ENCODE results near the gene VGF. TPM values are rescaled to one million over a fixed set of nuclear protein-coding genes. Genes with fewer than 3 reads are reported as not detected.
"Not testable (repeated sequence)": the region's sequence is repeated elsewhere in the genome, so short reads cannot be mapped to it uniquely, and the experiment has no call there.

Gene VGF
- total RNA-seq, 4 donors from 2014 or later = not detected

DNA sequence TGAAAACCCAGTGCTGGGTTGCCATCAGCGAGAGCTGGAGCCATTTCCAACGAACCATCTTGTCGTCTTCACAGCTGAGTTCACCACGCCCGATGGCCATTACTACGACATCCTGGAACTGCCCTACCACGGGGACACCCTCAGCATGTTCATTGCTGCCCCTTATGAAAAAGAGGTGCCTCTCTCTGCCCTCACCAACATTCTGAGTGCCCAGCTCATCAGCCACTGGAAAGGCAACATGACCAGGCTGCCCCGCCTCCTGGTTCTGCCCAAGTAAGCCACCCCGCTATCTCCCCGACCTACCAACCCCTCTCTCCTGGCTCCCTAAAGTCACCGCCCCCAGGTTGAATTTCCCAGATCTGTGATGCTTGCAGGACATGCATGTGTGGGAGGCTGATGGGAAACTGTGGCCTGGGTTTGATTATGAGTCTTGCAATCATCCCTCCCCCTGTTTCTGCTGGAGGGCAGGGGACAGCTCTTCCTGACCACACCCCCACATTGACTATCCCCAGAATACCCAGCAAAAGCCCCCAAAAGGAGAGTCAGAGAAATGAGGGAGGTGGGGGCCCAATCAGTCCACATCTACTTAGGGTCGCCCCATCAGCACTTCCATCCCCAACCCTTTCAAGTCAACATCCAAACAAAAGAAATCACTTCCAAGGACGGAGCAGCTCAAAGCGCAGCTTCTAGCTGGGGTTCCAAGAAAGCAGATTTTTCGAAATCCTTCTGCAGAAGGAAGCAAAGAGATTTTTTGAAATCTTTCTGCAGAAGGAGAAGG is 31.6 kb downstream of the VGF start:
- no peak overlapping the region for H3K4me3 ChIP-seq
- H3K9me3 ChIP-seq = no peaks in the 10 kb centered on the region
- DNase-seq (no peak), ATAC-seq (no peak)
- no peaks in the 10 kb centered on the region for H3K27me3 ChIP-seq
- TF ChIP-seq CTCF (IDR thresholded peaks at IDR 0.05 in 4 of 5, conservative IDR thresholded peaks at IDR 0.05 in 1 of 5) = no peak
- TF ChIP-seq POLR2A (IDR thresholded peaks at IDR 0.05) = no peak
- in situ Hi-C loops (cut with MboI; ENCODE audit: low sequenced_read_pairs in 4 of 4) = loop anchor here in 1 of 4 donors (10.0 kb wide), 1 partner anchor 49 kb away; the partner anchor contains the start of gene TRIM56
- H3K36me3 ChIP-seq = no peaks in the 10 kb centered on the region
- H3K4me1 ChIP-seq = peaks cover 0 to 8% of the 10 kb centered on the region in 2 donors
- intact Hi-C loops (cut with DNase I; ENCODE audit: low total_unique reads) = no loop called here
- no peak overlapping the region for H3K27ac ChIP-seq

DNA sequence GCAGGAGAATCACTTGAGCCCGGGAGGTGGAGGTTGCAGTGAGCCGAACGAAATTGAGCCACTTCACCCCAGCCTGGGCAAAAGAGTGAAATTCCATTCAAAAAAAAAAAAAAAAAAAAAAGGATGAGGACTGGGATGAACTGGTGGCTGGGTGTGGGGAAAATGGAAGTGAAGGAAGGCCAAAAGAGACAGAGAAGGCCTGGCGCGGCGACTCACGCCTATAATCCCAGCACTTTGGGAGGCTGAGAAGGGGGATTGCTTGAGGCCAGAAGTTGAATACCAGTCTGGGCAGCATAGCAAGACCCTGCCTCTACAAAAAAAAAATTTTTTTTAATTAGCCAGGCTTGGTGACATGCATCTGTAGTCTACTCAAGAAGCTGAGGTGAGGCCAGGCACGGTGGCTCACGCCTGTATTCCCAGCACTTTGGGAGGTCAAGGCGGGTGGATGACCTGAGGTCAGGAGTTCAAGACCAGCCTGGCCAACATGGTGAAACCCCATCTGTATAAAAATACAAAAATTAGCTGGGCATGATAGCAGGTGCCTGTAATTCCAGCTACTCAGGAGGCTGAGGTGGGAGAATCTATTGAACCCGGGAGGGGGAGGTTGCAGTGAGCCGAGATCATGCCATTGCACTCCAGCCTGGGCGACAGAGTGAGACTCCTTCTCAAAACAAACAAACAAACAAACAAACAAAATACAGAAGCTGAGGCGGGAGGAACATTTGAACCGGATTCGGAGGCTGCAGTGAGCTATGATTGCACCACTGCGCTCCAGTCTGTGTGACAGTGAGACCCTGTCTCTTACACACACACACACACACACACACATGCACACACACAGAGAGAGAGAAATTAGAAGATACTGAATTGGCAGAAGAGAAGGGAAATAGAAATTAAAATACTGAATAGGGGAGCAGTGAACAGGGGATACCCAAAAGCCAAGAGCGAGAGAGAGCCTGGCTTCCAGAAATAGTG is 32.5 kb downstream of the VGF start:
- in situ Hi-C loops (cut with MboI; ENCODE audit: low sequenced_read_pairs in 4 of 4) = loop anchor here in 1 of 4 donors (10.0 kb wide), 1 partner anchor 48 kb away; the partner anchor contains the start of gene TRIM56
- intact Hi-C loops (cut with DNase I; ENCODE audit: low total_unique reads) = not testable (repeated sequence)

DNA sequence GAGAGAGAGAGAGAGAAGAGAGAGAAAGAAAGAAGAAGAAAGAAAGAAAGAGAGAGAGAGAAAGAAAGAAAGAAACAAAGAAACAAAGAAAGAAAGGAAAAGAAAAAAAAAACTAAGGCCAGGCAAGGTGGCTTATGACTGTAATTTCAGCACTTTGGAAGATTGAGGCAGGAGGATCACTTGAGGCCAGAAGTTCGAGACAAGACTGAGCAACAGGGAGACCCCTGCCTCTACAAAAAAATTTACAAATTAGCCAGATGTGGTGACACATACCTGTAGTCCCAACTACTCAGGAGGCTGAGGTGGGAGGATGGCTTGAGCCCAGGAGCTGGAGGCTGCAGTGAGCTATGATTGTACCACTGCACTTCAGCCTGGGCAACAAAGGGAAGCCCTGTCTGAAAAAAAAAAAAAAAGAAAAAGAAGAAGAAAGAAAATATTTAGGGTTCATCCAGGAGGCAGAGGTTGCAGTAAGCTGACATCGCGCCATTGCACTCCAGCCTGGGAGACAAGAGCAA is 35.7 kb downstream of the VGF start:
- in situ Hi-C loops (cut with MboI; ENCODE audit: low sequenced_read_pairs in 4 of 4) (loop anchor here in 1 of 4 donors (10.0 kb wide), 1 partner anchor 45 kb away; the partner anchor contains the start of gene TRIM56), intact Hi-C loops (cut with DNase I; ENCODE audit: low total_unique reads) (no loop called here)
- Histone ChIP-seq H3K9me3 (no peaks in the 10 kb centered on the region), H3K27ac (no peak overlapping the region), H3K4me1 (peaks cover 11 to 18% of the 10 kb centered on the region in 2 donors), H3K4me3 (no peak overlapping the region), H3K27me3 (peaks cover 9 to 16% (median 14%) of the 10 kb centered on the region in 3 donors), H3K36me3 (no peaks in the 10 kb centered on the region)
- DNase-seq = no peak
- TF ChIP-seq CTCF (IDR thresholded peaks at IDR 0.05 in 4 of 5, conservative IDR thresholded peaks at IDR 0.05 in 1 of 5) (no peak), POLR2A (IDR thresholded peaks at IDR 0.05) (no peak)
- ATAC-seq = no peak

More for the DNA sequence above, 32.5 kb downstream of the VGF start:
- H3K4me1 ChIP-seq, ATAC-seq, H3K27ac ChIP-seq, H3K4me3 ChIP-seq, DNase-seq, H3K9me3 ChIP-seq, H3K36me3 ChIP-seq, H3K27me3 ChIP-seq: not testable (repeated sequence)

DNA sequence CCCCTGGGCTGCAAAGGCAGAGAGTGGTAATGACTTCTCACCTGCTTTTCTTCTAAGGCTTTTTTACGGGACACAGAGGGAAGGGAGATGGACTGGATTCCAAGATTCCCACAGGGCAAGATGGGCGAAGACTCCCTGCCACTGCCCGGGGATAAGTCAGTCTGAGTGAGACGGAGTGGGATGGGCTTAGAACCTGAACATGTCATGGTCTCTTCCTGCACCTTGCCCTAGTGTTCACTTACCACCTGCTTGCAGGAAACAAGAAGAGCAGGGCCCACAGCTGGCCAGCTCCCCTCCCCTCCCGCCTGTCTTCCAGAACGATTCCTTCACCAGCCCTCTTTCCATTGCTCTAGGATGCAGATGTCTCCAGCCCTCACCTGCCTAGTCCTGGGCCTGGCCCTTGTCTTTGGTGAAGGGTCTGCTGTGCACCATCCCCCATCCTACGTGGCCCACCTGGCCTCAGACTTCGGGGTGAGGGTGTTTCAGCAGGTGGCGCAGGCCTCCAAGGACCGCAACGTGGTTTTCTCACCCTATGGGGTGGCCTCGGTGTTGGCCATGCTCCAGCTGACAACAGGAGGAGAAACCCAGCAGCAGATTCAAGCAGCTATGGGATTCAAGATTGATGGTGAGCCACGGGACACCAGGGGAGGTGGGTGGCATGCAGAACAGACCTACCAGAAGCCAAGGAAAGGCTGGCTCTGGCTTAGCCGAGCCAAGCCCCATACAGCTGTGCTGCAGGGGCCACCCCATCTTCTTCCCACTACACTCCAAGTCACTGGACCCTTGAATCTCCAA is 37.1 kb downstream of the VGF start:
- in situ Hi-C loops (cut with MboI; ENCODE audit: low sequenced_read_pairs in 4 of 4) = no loop called here

More for the DNA sequence above, 37.1 kb downstream of the VGF start:
- no peaks in the 10 kb centered on the region for H3K36me3 ChIP-seq
- TF ChIP-seq CTCF (IDR thresholded peaks at IDR 0.05 in 4 of 5, conservative IDR thresholded peaks at IDR 0.05 in 1 of 5) = no peak
- no peak for TF ChIP-seq POLR2A (IDR thresholded peaks at IDR 0.05)
- ATAC-seq = no peak
- H3K4me3 ChIP-seq = peak overlapping the region in 2 of 4 donors; percentile 43 to 48
- DNase-seq = no peak
- H3K27ac ChIP-seq = peak overlapping the region in 2 of 4 donors; percentile 73 to 77
- peaks cover 13 to 18% of the 10 kb centered on the region in 2 donors for H3K4me1 ChIP-seq
- peaks cover 9 to 22% (median 17%) of the 10 kb centered on the region in 3 donors for H3K27me3 ChIP-seq
- intact Hi-C loops (cut with DNase I; ENCODE audit: low total_unique reads) = no loop called here
- no peaks in the 10 kb centered on the region for H3K9me3 ChIP-seq

Data from gastrocnemius medialis (tissue), 4 donors.